HCT116 (cell line): ENCODE data around the gene HSF2BP. TPM values are rescaled to one million over a fixed set of nuclear protein-coding genes. Genes with fewer than 3 reads are reported as not detected.

Experiments used
- ATAC-seq: fragments of 200-7000 bp; cut with Tn5 transposase; 2 replicates; pipeline ENCODE4 v1.9.1; 2020; ENCODE audit warnings: mild to moderate bottlenecking, moderate library complexity
- BruUV-seq: library from RNA; stranded (reverse); fragments of 400-500 nt; replicated peaks from 2 replicates; lab custom pipeline; 2021; lab: Mats Ljungman, UMichigan
- CTCF ChIA-PET: fragments of 300-600 bp; sonication (Branson Sonifier 250); formaldehyde crosslinking; loops from one replicate; lab custom pipeline; 2021; ENCODE audit warnings: antibody characterized with exemption; lab: Charles Lee
- POLR2A ChIA-PET: fragments of 300-600, 350-600 bp; sonication (Branson Sonifier 250); formaldehyde crosslinking; loops from one replicate; lab custom pipeline; 2021; ENCODE audit warnings: antibody characterized with exemption; lab: Charles Lee
- RAD21 ChIA-PET, 2 experiments: fragments of 300-600 bp; sonication (Branson Sonifier 250); formaldehyde crosslinking; loops; one replicate each; lab custom pipeline; 2023; ENCODE audit warnings: low total read pairs in 2 of 2; ENCODE audit not compliant: uncharacterized antibody in 2 of 2, unreplicated experiment in 2 of 2, low non-redundant PET in 1 of 2; lab: Charles Lee
- DNase-seq: peaks from one replicate; pipeline ENCODE4 v3.0.0-alpha.2; 2010; ENCODE audit warnings: low read depth, low spot score
- H2AFZ ChIP-seq: fragments of 200-600 bp; shearing (Covaris generic), sonication (generic); 2 replicates; pipeline ENCODE4 v1.6.1; 2017; ENCODE audit warnings: low read depth, mixed run types, mixed read lengths, antibody characterized with exemption, low read length; ENCODE audit not compliant: poor library complexity, severe bottlenecking
- H3K27ac ChIP-seq: 2 replicates; pipeline ENCODE4 v1.5.1; 2012; ENCODE audit warnings: low read depth, low read length
- H3K27me3 ChIP-seq: fragments of 200-600 bp; sonication (generic); 2 replicates; pipeline ENCODE4 v1.6.1; 2016; ENCODE audit warnings: mixed run types, low read length, mixed read lengths; ENCODE audit not compliant: insufficient read depth
- H3K36me3 ChIP-seq, 2 experiments: fragments of 200-500 bp in 1 of 2; fragments of 200-600 bp in 1 of 2; sonication (Bioruptor generic) in 1 of 2; sonication (generic) in 1 of 2; 2 replicates each; pipeline versions ENCODE4 v1.5.1 to v1.6.1; 2014 to 2016; ENCODE audit warnings: low read length in 2 of 2, inconsistent platforms in 1 of 2, mixed read lengths in 1 of 2, mixed run types in 1 of 2; ENCODE audit not compliant: insufficient read depth in 2 of 2, control insufficient read depth in 1 of 2
- H3K4me1 ChIP-seq, 2 experiments: fragments of 200-600 bp in 1 of 2; sonication (generic) in 1 of 2; 2 replicates each; pipeline versions ENCODE4 v1.5.1 to v1.6.1; 2012 to 2017; ENCODE audit warnings: low read length in 2 of 2, inconsistent platforms in 1 of 2, mild to moderate bottlenecking in 1 of 2, mixed read lengths in 1 of 2, mixed run types in 1 of 2, moderate library complexity in 1 of 2; ENCODE audit not compliant: insufficient read depth in 2 of 2, control insufficient read depth in 1 of 2
- H3K4me2 ChIP-seq: fragments of 200-600 bp; sonication (generic); 2 replicates; pipeline ENCODE4 v1.6.1; 2017; ENCODE audit warnings: mixed run types, low read length, mixed read lengths
- H3K4me3 ChIP-seq, 2 experiments: fragments of 200-600 bp in 1 of 2; sonication (generic) in 1 of 2; replicated peaks in 1 of 2; 2 replicates each; pipeline ENCODE4 v1.5.1; 2011 to 2016; ENCODE audit warnings: low read length in 2 of 2, control low read depth in 1 of 2, low read depth in 1 of 2, mild to moderate bottlenecking in 1 of 2, mixed read lengths in 1 of 2, mixed run types in 1 of 2
- H3K79me2 ChIP-seq: fragments of 200-600 bp; sonication (generic); 2 replicates; pipeline ENCODE4 v1.6.1; 2017; ENCODE audit warnings: mild to moderate bottlenecking, mixed run types, low read length, moderate library complexity, mixed read lengths; ENCODE audit not compliant: insufficient read depth
- H3K9ac ChIP-seq: fragments of 200-600 bp; sonication (generic); 2 replicates; pipeline ENCODE4 v1.6.1; 2016; ENCODE audit warnings: low read length, mixed read lengths
- H3K9me2 ChIP-seq: fragments of 200-600 bp; sonication (generic), shearing (Covaris generic); 2 replicates; pipeline ENCODE4 v1.6.1; 2017; ENCODE audit warnings: mixed run types, mild to moderate bottlenecking, moderate library complexity; ENCODE audit not compliant: insufficient read depth
- H3K9me3 ChIP-seq, 2 experiments: fragments of 200-500 bp in 1 of 2; fragments of 200-600 bp in 1 of 2; sonication (Bioruptor generic) in 1 of 2; sonication (generic) in 1 of 2; 2 replicates each; pipeline ENCODE4 v1.6.1; 2014 to 2017; ENCODE audit warnings: low read length in 2 of 2, mixed read lengths in 2 of 2, inconsistent platforms in 1 of 2, low read depth in 1 of 2, mild to moderate bottlenecking in 1 of 2, mixed run types in 1 of 2, moderate library complexity in 1 of 2; ENCODE audit not compliant: control insufficient read depth in 1 of 2, insufficient read depth in 1 of 2
- H4K20me1 ChIP-seq: fragments of 200-600 bp; sonication (generic), shearing (Covaris generic); 2 replicates; pipeline ENCODE4 v1.6.1; 2017; ENCODE audit warnings: mixed run types, mild to moderate bottlenecking, moderate library complexity; ENCODE audit not compliant: insufficient read depth
- CBX3 ChIP-seq: IDR thresholded peaks from 2 replicates; pipeline ENCODE4 v1.6.1; 2012; ENCODE audit warnings: low read depth
- CTCF ChIP-seq, 3 experiments: fragments of 200-600 bp in 1 of 3; sonication (generic) in 1 of 3; IDR thresholded peaks in 2 of 3; conservative IDR thresholded peaks in 1 of 3; 2 replicates each; pipeline ENCODE4 v1.5.1; 2012 to 2017; ENCODE audit warnings: low read depth in 2 of 3, low read length in 2 of 3, antibody characterized with exemption in 1 of 3, borderline replicate concordance in 1 of 3, control low read depth in 1 of 3, mild to moderate bottlenecking in 1 of 3, mixed read lengths in 1 of 3, mixed run types in 1 of 3, moderate library complexity in 1 of 3; ENCODE audit not compliant: insufficient read depth in 1 of 3
- EGR1 ChIP-seq: IDR thresholded peaks from 2 replicates; pipeline ENCODE4 v1.6.1; 2012; ENCODE audit warnings: low read depth
- EZH2phosphoT487 ChIP-seq: fragments of 200-600 bp; IDR thresholded peaks from 2 replicates; pipeline ENCODE4 v1.6.1; 2018; ENCODE audit warnings: antibody characterized with exemption, borderline replicate concordance
- FOSL1 ChIP-seq: IDR thresholded peaks from 2 replicates; pipeline ENCODE4 v1.6.1; 2012; ENCODE audit warnings: low read depth
- JUND ChIP-seq: IDR thresholded peaks from 2 replicates; pipeline ENCODE4 v1.6.1; 2012
- POLR2A ChIP-seq: IDR thresholded peaks from 2 replicates; pipeline ENCODE4 v1.7.0; 2011; ENCODE audit warnings: borderline replicate concordance; ENCODE audit not compliant: insufficient read depth, insufficient read length; ENCODE audit errors: extremely low read depth
- POLR2AphosphoS5 ChIP-seq: IDR thresholded peaks from 2 replicates; pipeline ENCODE4 v1.6.1; 2011; ENCODE audit warnings: mild to moderate bottlenecking, low read depth, low read length, moderate library complexity
- REST ChIP-seq: IDR thresholded peaks from 2 replicates; pipeline ENCODE4 v1.6.1; 2012; ENCODE audit warnings: low read depth
- SP1 ChIP-seq: IDR thresholded peaks from 2 replicates; pipeline ENCODE4 v1.6.1; 2012; ENCODE audit warnings: low read depth
- TCF7L2 ChIP-seq: IDR thresholded peaks from 2 replicates; pipeline ENCODE4 v1.7.0; 2011; ENCODE audit warnings: borderline replicate concordance, inconsistent platforms; ENCODE audit not compliant: insufficient read depth, insufficient read length; ENCODE audit errors: extremely low read depth
- YY1 ChIP-seq: IDR thresholded peaks from 2 replicates; pipeline ENCODE4 v1.6.1; 2011; ENCODE audit warnings: low read length, low read depth, moderate library complexity, mild to moderate bottlenecking; ENCODE audit not compliant: insufficient replicate concordance; ENCODE audit errors: extremely low read depth
- ZBTB33 ChIP-seq: IDR thresholded peaks from 2 replicates; pipeline ENCODE4 v1.6.1; 2011; ENCODE audit warnings: mild to moderate bottlenecking, low read length, moderate library complexity; ENCODE audit not compliant: insufficient replicate concordance; ENCODE audit errors: extremely low read depth
- ZFX ChIP-seq: fragments of 450-650 bp; IDR thresholded peaks from 2 replicates; pipeline ENCODE4 v1.6.1; 2017
- ZNF274 ChIP-seq: fragments of 200-500 bp; sonication (Bioruptor generic); IDR thresholded peaks from 2 replicates; pipeline ENCODE4 v1.6.1; 2014; ENCODE audit warnings: mild to moderate bottlenecking, low read depth, low read length, inconsistent platforms
- intact Hi-C: fragments of 100-400 bp; cut with micrococcal nuclease; formaldehyde crosslinking; loops from 2 replicates; pipeline ENCODE4 v1.10.0; 2022
- total RNA-seq: library from RNA; stranded (reverse); gene quantifications from one replicate; pipeline ENCODE4 v1.2.1, GENCODE V29; 2021; ENCODE audit not compliant: unreplicated experiment

HSF2BP gene
- total RNA-seq, 1 experiment from 2014 or later = 0.59 TPM

- TF ChIP-seq REST (no peak), ZNF274 (no peak), EGR1 (no peak), ZBTB33 (no peak), JUND (no peak)
Measured at GRCh38 chr21:43585514-43585913, 73.8 kb downstream of the HSF2BP start (continued).

DNA sequence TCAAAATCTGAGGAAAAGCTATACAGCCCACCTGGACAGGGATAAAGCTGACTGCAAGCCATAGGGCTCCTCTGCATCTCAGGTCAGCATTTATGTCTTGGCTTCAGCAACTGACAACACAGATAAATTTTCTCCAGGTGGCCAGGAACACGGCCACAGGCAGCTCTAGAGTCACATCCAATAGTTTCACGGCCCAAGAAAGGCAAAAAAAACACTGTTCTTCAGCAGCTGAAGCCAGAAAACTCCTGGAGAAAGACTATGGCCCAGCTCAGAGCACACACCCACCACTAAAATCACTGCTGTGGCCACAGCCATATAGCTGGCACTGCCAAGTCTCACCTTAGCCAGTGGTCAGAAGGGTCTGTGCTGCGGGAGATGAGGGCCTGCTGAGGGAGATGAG is 77.8 kb downstream of the HSF2BP start:
- H3K27me3 ChIP-seq = no peaks in the 10 kb centered on the region
- H3K79me2 ChIP-seq = no peaks in the 10 kb centered on the region
- TF ChIP-seq POLR2A = no peak
- TF ChIP-seq CTCF (IDR thresholded peaks at IDR 0.05 in 2 of 3, conservative IDR thresholded peaks at IDR 0.05 in 1 of 3; ENCODE audit: borderline replicate concordance in 1 of 3, insufficient read depth in 1 of 3, low read depth in 2 of 3, low read length in 2 of 3) = no peak
- no peak for TF ChIP-seq ZFX
- TF ChIP-seq CBX3 = no peak
- TF ChIP-seq FOSL1 = no peak
- TF ChIP-seq TCF7L2 = no peak
- no peak for TF ChIP-seq EGR1
- TF ChIP-seq ZNF274 = no peak
- TF ChIP-seq POLR2AphosphoS5 = no peak
- no peak for TF ChIP-seq EZH2phosphoT487
- no peak for TF ChIP-seq YY1
- no peak for TF ChIP-seq SP1

More for the DNA sequence above, 77.8 kb downstream of the HSF2BP start:
- no peaks in the 10 kb centered on the region for H3K36me3 ChIP-seq
- ChIA-PET CTCF (no interaction called here), POLR2A (no interaction called here), RAD21 (no interaction called here)
- DNase-seq (no peak), ATAC-seq (no peak)
- BruUV-seq = no TSS peak
- no peaks in the 10 kb centered on the region for H3K9me2 ChIP-seq
- H3K27ac ChIP-seq = no peak overlapping the region
- no peaks in the 10 kb centered on the region for H3K9me3 ChIP-seq
- intact Hi-C loops = no loop called here
- H2AFZ ChIP-seq = no peak overlapping the region
- H3K9ac ChIP-seq = no peak overlapping the region
- H4K20me1 ChIP-seq = no peaks in the 10 kb centered on the region
- H3K4me3 ChIP-seq = no peak overlapping the region
- no peak overlapping the region for H3K4me2 ChIP-seq
- peaks cover 12% of the 10 kb centered on the region in 2 experiments for H3K4me1 ChIP-seq
